ENCODE data around the gene HNMT. TPM values are rescaled to one million over a fixed set of nuclear protein-coding genes. Genes with fewer than 3 reads are reported as not detected.

HNMT gene
- total and polyA plus RNA-seq, 7 donors = 29.9 to 124 (median 59.2) TPM

GRCh38 chr2:137937246-137937645 is 27.0 kb upstream of the HNMT start:
- Histone ChIP-seq H3K27me3 (no peaks in the 10 kb centered on the region), H3K27ac (no peak overlapping the region), H3K4me1 (no peaks in the 10 kb centered on the region), H3K36me3 (no peaks in the 10 kb centered on the region), H3K9me3 (no peaks in the 10 kb centered on the region), H3K4me3 (no peak overlapping the region)
- intact Hi-C loops (cut with DNase I) = no loop called here
- TF ChIP-seq POLR2A (IDR thresholded peaks at IDR 0.05) (no peak), POLR2AphosphoS5 (IDR thresholded peaks at IDR 0.05) (no peak), EP300 (IDR thresholded peaks at IDR 0.05) (no peak)
- TF ChIP-seq, protein P1, sequence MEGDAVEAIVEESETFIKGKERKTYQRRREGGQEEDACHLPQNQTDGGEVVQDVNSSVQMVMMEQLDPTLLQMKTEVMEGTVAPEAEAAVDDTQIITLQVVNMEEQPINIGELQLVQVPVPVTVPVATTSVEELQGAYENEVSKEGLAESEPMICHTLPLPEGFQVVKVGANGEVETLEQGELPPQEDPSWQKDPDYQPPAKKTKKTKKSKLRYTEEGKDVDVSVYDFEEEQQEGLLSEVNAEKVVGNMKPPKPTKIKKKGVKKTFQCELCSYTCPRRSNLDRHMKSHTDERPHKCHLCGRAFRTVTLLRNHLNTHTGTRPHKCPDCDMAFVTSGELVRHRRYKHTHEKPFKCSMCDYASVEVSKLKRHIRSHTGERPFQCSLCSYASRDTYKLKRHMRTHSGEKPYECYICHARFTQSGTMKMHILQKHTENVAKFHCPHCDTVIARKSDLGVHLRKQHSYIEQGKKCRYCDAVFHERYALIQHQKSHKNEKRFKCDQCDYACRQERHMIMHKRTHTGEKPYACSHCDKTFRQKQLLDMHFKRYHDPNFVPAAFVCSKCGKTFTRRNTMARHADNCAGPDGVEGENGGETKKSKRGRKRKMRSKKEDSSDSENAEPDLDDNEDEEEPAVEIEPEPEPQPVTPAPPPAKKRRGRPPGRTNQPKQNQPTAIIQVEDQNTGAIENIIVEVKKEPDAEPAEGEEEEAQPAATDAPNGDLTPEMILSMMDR (IDR thresholded peaks at IDR 0.05) = no peak
- DNase-seq = no peak
- 79 to 93% methylated on average over 4 of the region's 4 CpGs for WGBS, 2 donors

DNA sequence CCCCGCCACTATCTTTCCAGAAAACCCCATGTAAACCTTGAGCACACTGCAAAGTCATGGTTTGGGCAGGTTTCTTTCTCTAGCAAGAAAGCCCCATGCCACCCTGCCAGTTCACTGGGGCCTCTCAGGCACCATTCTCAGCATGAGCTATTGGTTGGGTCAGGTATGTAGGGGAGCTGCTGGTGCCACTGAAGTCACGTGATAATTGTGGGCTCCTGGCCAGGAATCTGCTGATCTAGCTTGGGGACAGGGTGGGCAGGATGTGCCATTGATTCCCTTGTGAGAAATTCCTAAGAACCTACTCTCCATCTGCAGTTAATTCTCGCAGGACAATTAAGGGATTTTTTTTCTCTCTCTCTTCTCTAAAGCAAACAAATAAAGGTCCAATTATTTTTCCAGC is 26.5 kb upstream of the HNMT start:
- Histone ChIP-seq H3K9me3 (no peaks in the 10 kb centered on the region), H3K36me3 (no peaks in the 10 kb centered on the region), H3K4me3 (no peak overlapping the region), H3K27ac (no peak overlapping the region), H3K27me3 (no peaks in the 10 kb centered on the region), H3K4me1 (no peaks in the 10 kb centered on the region)
- no peak for DNase-seq
- intact Hi-C loops (cut with DNase I) = no loop called here
- TF ChIP-seq POLR2AphosphoS5 (IDR thresholded peaks at IDR 0.05) = no peak
- TF ChIP-seq, protein P1 (IDR thresholded peaks at IDR 0.05) = no peak
- no peak for TF ChIP-seq EP300 (IDR thresholded peaks at IDR 0.05)
- TF ChIP-seq POLR2A (IDR thresholded peaks at IDR 0.05) = no peak
- 72 to 80% methylated on average over 3 of the region's 3 CpGs for WGBS, 2 donors

DNA sequence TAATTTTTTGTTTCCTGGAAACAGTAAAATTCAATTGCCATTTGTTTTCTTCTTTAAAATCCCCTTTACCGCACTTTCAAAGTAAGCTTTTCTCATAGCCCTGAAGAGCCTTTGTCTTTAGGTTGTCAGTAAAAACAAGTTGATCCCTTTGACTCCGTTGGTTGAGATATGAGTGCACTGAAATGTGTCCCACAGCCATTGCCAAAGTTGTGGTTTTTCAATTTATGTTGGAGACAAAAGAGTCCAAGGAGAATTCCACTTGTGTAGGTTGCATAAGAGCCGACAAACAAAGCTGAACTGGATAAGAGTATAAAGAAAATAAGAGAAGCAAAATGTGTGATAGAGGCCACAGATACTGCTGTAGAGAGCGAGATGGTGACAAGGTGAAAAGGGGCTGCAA is 26.1 kb upstream of the HNMT start:
- no peaks in the 10 kb centered on the region for H3K27me3 ChIP-seq
- H3K4me3 ChIP-seq = no peak overlapping the region
- no peaks in the 10 kb centered on the region for H3K4me1 ChIP-seq
- H3K9me3 ChIP-seq = no peaks in the 10 kb centered on the region
- H3K36me3 ChIP-seq = no peaks in the 10 kb centered on the region
- intact Hi-C loops (cut with DNase I) = no loop called here
- 83 to 91% methylated on average over 4 of the region's 4 CpGs for WGBS, 2 donors
- no peak overlapping the region for H3K27ac ChIP-seq
- no peak for DNase-seq
- TF ChIP-seq EP300 (IDR thresholded peaks at IDR 0.05) (no peak), POLR2AphosphoS5 (IDR thresholded peaks at IDR 0.05) (no peak), POLR2A (IDR thresholded peaks at IDR 0.05) (no peak)
- TF ChIP-seq, protein P1 (IDR thresholded peaks at IDR 0.05) = no peak

- H3K27me3 ChIP-seq = no peaks in the 10 kb centered on the region
- no peak for DNase-seq
- H3K9me3 ChIP-seq = no peaks in the 10 kb centered on the region
- intact Hi-C loops (cut with DNase I) = no loop called here
- no peaks in the 10 kb centered on the region for H3K36me3 ChIP-seq
- no peak overlapping the region for H3K4me3 ChIP-seq
- 80 to 85% methylated on average over 1 of the region's 1 CpG for WGBS, 2 donors
- H3K27ac ChIP-seq = no peak overlapping the region
- no peaks in the 10 kb centered on the region for H3K4me1 ChIP-seq
- TF ChIP-seq POLR2A (IDR thresholded peaks at IDR 0.05) (no peak), EP300 (IDR thresholded peaks at IDR 0.05) (no peak), POLR2AphosphoS5 (IDR thresholded peaks at IDR 0.05) (no peak)
- TF ChIP-seq, protein P1 (IDR thresholded peaks at IDR 0.05) = no peak
Observed at GRCh38 chr2:137939026-137939425, 25.2 kb upstream of the HNMT start.

DNA sequence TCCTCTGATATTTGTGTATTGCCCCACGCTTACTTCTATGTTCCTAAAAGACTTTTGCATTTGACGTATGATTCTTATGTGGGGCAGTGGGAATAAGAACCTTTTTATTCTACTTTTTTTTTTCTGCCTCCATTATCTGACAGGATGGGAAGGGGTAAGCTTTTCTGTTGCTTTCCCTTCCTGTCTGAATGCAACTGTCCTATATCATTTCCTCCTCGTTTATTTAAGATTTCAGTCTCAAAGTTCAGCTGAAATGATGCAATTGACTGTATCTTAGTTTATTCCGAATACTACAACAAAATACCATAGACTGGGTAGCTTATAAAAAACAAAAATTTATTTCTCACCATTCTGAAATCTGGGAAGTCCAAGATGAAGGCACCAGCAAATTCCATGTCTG is 24.1 kb upstream of the HNMT start:
- no peak overlapping the region for H3K27ac ChIP-seq
- H3K9me3 ChIP-seq = no peaks in the 10 kb centered on the region
- no peak for DNase-seq
- no peaks in the 10 kb centered on the region for H3K36me3 ChIP-seq
- 63 to 80% methylated on average over 4 of the region's 4 CpGs for WGBS, 2 donors
- TF ChIP-seq, protein P1 (IDR thresholded peaks at IDR 0.05) = no peak
- no peak for TF ChIP-seq EP300 (IDR thresholded peaks at IDR 0.05)
- no peak for TF ChIP-seq POLR2A (IDR thresholded peaks at IDR 0.05)
- TF ChIP-seq POLR2AphosphoS5 (IDR thresholded peaks at IDR 0.05) = no peak
- H3K4me1 ChIP-seq = no peaks in the 10 kb centered on the region
- no peaks in the 10 kb centered on the region for H3K27me3 ChIP-seq
- intact Hi-C loops (cut with DNase I) = loop anchor here (10.0 kb wide), 1 partner anchor 145 kb away; no protein-coding TSS in a partner anchor
- no peak overlapping the region for H3K4me3 ChIP-seq
